ENCODE data around the gene NCAM1. TPM values are rescaled to one million over a fixed set of nuclear protein-coding genes. Genes with fewer than 3 reads are reported as not detected.

NCAM1 gene
- total and polyA plus RNA-seq, 9 of the 15 experiments (the other 6 are each of a cell fraction or from before 2014, with no cell fraction given), result 0.09 to 0.23 TPM; not detected in 7

GRCh38 chr11:113179181-113179704 lies 218.0 kb downstream of the NCAM1 start:
- ChIA-PET CTCF (ENCODE audit: low intra/inter-chr PET ratio) (no interaction called here), POLR2A (no interaction called here)
- H3K9me1 ChIP-seq (ENCODE audit: control insufficient read depth, insufficient read depth, low read length), result no peaks in the 10 kb centered on the region
- DNase-seq (ENCODE audit: extremely low read depth in 1 of 4, low spot score in 3 of 4) (no peak), ATAC-seq (no peak), FAIRE-seq (no peak)
- H3K27ac ChIP-seq (ENCODE audit: extremely low read depth, low read depth, low read length), result no peak overlapping the region
- in situ Hi-C loops (cut with MboI), result no loop called here
- no peaks in the 10 kb centered on the region for H4K20me1 ChIP-seq (replicated peaks; ENCODE audit: control insufficient read depth, insufficient read depth, low read length)
- H3K36me3 ChIP-seq (ENCODE audit: control insufficient read depth, insufficient read depth, low read length), result no peaks in the 10 kb centered on the region
- intact Hi-C loops (cut with micrococcal nuclease), result no loop called here
- H3K9ac ChIP-seq (ENCODE audit: insufficient read depth in 1 of 2, low read depth in 2 of 2, low read length in 2 of 2), result no peak overlapping the region
- no peak overlapping the region for H3K4me3 ChIP-seq
- H2AFZ ChIP-seq (ENCODE audit: low read depth, low read length), result no peak overlapping the region
- no peaks in the 10 kb centered on the region for H3K9me3 ChIP-seq (replicated peaks; ENCODE audit: control insufficient read depth, insufficient read depth, low read depth, low read length)
- 0% methylated on average over 2 of the region's 2 CpGs for WGBS (ENCODE audit: insufficient coverage, low coverage, missing lambda C conversion rate)
- no peaks in the 10 kb centered on the region for H3K4me1 ChIP-seq (replicated peaks in 1 of 2; ENCODE audit: control insufficient read depth in 2 of 2, insufficient read depth in 2 of 2, low read length in 2 of 2)
- no peak overlapping the region for H3K4me2 ChIP-seq (ENCODE audit: insufficient read depth, low read length)
- TF ChIP-seq TEAD2 (tag; IDR thresholded peaks at IDR 0.05) (no peak), TAF9B (IDR thresholded peaks at IDR 0.05; ENCODE audit: partially characterized antibody) (no peak), YY1 (IDR thresholded peaks at IDR 0.05; ENCODE audit: borderline replicate concordance in 1 of 3, control insufficient read depth in 1 of 3, extremely low read depth in 1 of 3, insufficient read depth in 3 of 3, insufficient read length in 1 of 3, insufficient replicate concordance in 2 of 3, low read depth in 1 of 3, low read length in 2 of 3) (no peak), MYC (IDR thresholded peaks at IDR 0.05; ENCODE audit: low read depth, low read length) (no peak), MYC (CRISPR knock-in tag; IDR thresholded peaks at IDR 0.05; ENCODE audit: borderline replicate concordance, low read depth) (no peak), TRIM28 (IDR thresholded peaks at IDR 0.05) (no peak), SP2 (IDR thresholded peaks at IDR 0.05; ENCODE audit: extremely low read depth, low read depth, low read length, poor library complexity, severe bottlenecking) (no peak), TBP (optimal IDR thresholded peaks at IDR 0.05; ENCODE audit: low read depth, low read length) (no peak), NFATC3 (IDR thresholded peaks at IDR 0.05) (no peak), TOE1 (IDR thresholded peaks at IDR 0.05; ENCODE audit: borderline replicate concordance) (no peak), TOE1 (CRISPR knock-in tag; IDR thresholded peaks at IDR 0.05; ENCODE audit: borderline replicate concordance, low read depth) (no peak), HLTF (IDR thresholded peaks at IDR 0.05) (no peak), C11orf30 (IDR thresholded peaks at IDR 0.05; ENCODE audit: low read depth) (no peak)
- TF ChIP-seq, protein P1, sequence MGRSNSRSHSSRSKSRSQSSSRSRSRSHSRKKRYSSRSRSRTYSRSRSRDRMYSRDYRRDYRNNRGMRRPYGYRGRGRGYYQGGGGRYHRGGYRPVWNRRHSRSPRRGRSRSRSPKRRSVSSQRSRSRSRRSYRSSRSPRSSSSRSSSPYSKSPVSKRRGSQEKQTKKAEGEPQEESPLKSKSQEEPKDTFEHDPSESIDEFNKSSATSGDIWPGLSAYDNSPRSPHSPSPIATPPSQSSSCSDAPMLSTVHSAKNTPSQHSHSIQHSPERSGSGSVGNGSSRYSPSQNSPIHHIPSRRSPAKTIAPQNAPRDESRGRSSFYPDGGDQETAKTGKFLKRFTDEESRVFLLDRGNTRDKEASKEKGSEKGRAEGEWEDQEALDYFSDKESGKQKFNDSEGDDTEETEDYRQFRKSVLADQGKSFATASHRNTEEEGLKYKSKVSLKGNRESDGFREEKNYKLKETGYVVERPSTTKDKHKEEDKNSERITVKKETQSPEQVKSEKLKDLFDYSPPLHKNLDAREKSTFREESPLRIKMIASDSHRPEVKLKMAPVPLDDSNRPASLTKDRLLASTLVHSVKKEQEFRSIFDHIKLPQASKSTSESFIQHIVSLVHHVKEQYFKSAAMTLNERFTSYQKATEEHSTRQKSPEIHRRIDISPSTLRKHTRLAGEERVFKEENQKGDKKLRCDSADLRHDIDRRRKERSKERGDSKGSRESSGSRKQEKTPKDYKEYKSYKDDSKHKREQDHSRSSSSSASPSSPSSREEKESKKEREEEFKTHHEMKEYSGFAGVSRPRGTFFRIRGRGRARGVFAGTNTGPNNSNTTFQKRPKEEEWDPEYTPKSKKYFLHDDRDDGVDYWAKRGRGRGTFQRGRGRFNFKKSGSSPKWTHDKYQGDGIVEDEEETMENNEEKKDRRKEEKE (IDR thresholded peaks at IDR 0.05; ENCODE audit: borderline replicate concordance in 1 of 2, control insufficient read depth in 1 of 2, low read depth in 2 of 2, low read length in 1 of 2), result no peak
- H3K27me3 ChIP-seq (ENCODE audit: control insufficient read depth in 2 of 2, insufficient read depth in 2 of 2, low read length in 2 of 2), result peaks cover 2 to 32% of the 10 kb centered on the region in 2 experiments; a peak in 2 of 5 replicates
- H3K79me2 ChIP-seq (ENCODE audit: control insufficient read depth, insufficient read depth, low read length), result no peaks in the 10 kb centered on the region
- no TSS peak for BruUV-seq (replicated peaks)

All from K562 (cell line).